ENCODE results near the gene KCNQ5.

Gene KCNQ5

GRCh38 chr6:72642435-72642834 lies 20.6 kb downstream of the KCNQ5 start:
- DNase-seq, result no peak

GRCh38 chr6:72643214-72643613 lies 21.4 kb downstream of the KCNQ5 start:
- DNase-seq, result no peak

- DNase-seq, result no peak
These were observed 25.0 kb downstream of the KCNQ5 start for GRCh38 chr6:72646604-72647485.

GRCh38 chr6:72647489-72647888 lies 25.6 kb downstream of the KCNQ5 start:
- DNase-seq, result no peak

GRCh38 chr6:72649032-72649984 lies 27.4 kb downstream of the KCNQ5 start:
- DNase-seq, result no peak

- DNase-seq, result no peak
These were observed 28.3 kb downstream of the KCNQ5 start for GRCh38 chr6:72650081-72650745.

- no peak for DNase-seq
These were observed 29.3 kb downstream of the KCNQ5 start for GRCh38 chr6:72651174-72651573.

GRCh38 chr6:72651967-72652956 lies 30.4 kb downstream of the KCNQ5 start:
- no peak for DNase-seq

- DNase-seq, result no peak
These were observed 31.2 kb downstream of the KCNQ5 start for GRCh38 chr6:72653026-72653425.

GRCh38 chr6:72654071-72654621 lies 32.3 kb downstream of the KCNQ5 start:
- DNase-seq, result no peak

GRCh38 chr6:72657407-72658197 lies 35.7 kb downstream of the KCNQ5 start:
- no peak for DNase-seq

GRCh38 chr6:72659754-72660153 lies 37.9 kb downstream of the KCNQ5 start:
- no peak for DNase-seq

- DNase-seq, result no peak
These were observed 39.5 kb downstream of the KCNQ5 start for GRCh38 chr6:72661411-72661810.

GRCh38 chr6:72665599-72665998 lies 43.7 kb downstream of the KCNQ5 start:
- no peak for DNase-seq

- no peak for DNase-seq
These were observed 47.5 kb downstream of the KCNQ5 start for GRCh38 chr6:72669324-72669723.

- no peak for DNase-seq
These were observed 51.0 kb downstream of the KCNQ5 start for GRCh38 chr6:72672906-72673305.

GRCh38 chr6:72674842-72675241 lies 53.0 kb downstream of the KCNQ5 start:
- no peak for DNase-seq

- no peak for DNase-seq
These were observed 53.5 kb downstream of the KCNQ5 start for GRCh38 chr6:72675396-72675795.

GRCh38 chr6:72676995-72677394 lies 55.1 kb downstream of the KCNQ5 start:
- no peak for DNase-seq

- DNase-seq, result no peak
These were observed 55.9 kb downstream of the KCNQ5 start for GRCh38 chr6:72677740-72678139.

GRCh38 chr6:72683797-72684196 lies 61.9 kb downstream of the KCNQ5 start:
- no peak for DNase-seq
